GM23338 (cell line): ENCODE data around the gene RABEPK. TPM values are rescaled to one million over a fixed set of nuclear protein-coding genes. Genes with fewer than 3 reads are reported as not detected.

ENCODE experiments used
- ATAC-seq: fragments of 200-7000 bp; cut with Tn5 transposase; 3 replicates; pipeline ENCODE4 v1.9.1; 2020
- DNase-seq: peaks from one replicate; pipeline ENCODE4 v3.0.0-alpha.2; 2015; ENCODE audit warnings: low spot score
- H2AFZ ChIP-seq: fragments of 200-600 bp; sonication (generic); 2 replicates; pipeline ENCODE4 v1.8.0; 2016; ENCODE audit warnings: antibody characterized with exemption, mild to moderate bottlenecking, moderate library complexity
- H3F3A ChIP-seq: fragments of 200-600 bp; sonication (generic); replicated peaks from 2 replicates; pipeline ENCODE4 v1.8.0; 2017; ENCODE audit warnings: antibody characterized with exemption, mixed run types, low read depth
- H3K27ac ChIP-seq: fragments of 200-600 bp; sonication (generic); 2 replicates; pipeline ENCODE4 v1.6.1; 2016; ENCODE audit warnings: low read depth
- H3K27me3 ChIP-seq: fragments of 200-600 bp; sonication (generic); 2 replicates; pipeline ENCODE4 v1.8.0; 2016; ENCODE audit warnings: mild to moderate bottlenecking, mixed run types, moderate library complexity; ENCODE audit not compliant: insufficient read depth
- H3K36me3 ChIP-seq: fragments of 200-600 bp; sonication (generic); 2 replicates; pipeline ENCODE4 v1.8.0; 2016; ENCODE audit warnings: mild to moderate bottlenecking; ENCODE audit not compliant: insufficient read depth
- H3K4me1 ChIP-seq: fragments of 200-600 bp; sonication (generic); 2 replicates; pipeline ENCODE4 v1.8.0; 2016; ENCODE audit warnings: mild to moderate bottlenecking, moderate library complexity; ENCODE audit not compliant: insufficient read depth
- H3K4me2 ChIP-seq: fragments of 200-600 bp; sonication (generic); 2 replicates; pipeline ENCODE4 v1.7.1; 2017; ENCODE audit warnings: mixed run types
- H3K4me3 ChIP-seq: fragments of 200-600 bp; sonication (generic); 2 replicates; pipeline ENCODE4 v1.6.1; 2016; ENCODE audit warnings: mixed run types
- H3K79me2 ChIP-seq: fragments of 200-600 bp; sonication (generic); replicated peaks from 2 replicates; pipeline ENCODE4 v1.8.0; 2017; ENCODE audit warnings: mild to moderate bottlenecking; ENCODE audit not compliant: insufficient read depth
- H3K9me2 ChIP-seq: fragments of 200-600 bp; sonication (generic); 2 replicates; pipeline ENCODE4 v1.8.0; 2017; ENCODE audit not compliant: insufficient read depth
- H4K20me1 ChIP-seq: fragments of 200-600 bp; sonication (generic); replicated peaks from 2 replicates; pipeline ENCODE4 v1.8.0; 2017; ENCODE audit warnings: mild to moderate bottlenecking; ENCODE audit not compliant: insufficient read depth
- H3K27ac Mint-ChIP-seq: 2 replicates; pipeline ENCODE4 v1.8.0; 2020; ENCODE audit warnings: inconsistent platforms, mild to moderate bottlenecking, moderate library complexity, mixed read lengths
- H3K27me3 Mint-ChIP-seq: 3 replicates; pipeline ENCODE4 v1.8.0; 2022; ENCODE audit warnings: low read depth, mild to moderate bottlenecking, moderate library complexity, mixed read lengths, inconsistent platforms; ENCODE audit not compliant: insufficient read depth, poor library complexity
- H3K36me3 Mint-ChIP-seq: 3 replicates; pipeline ENCODE4 v1.8.0; 2021; ENCODE audit warnings: low read depth, mild to moderate bottlenecking, inconsistent platforms, moderate library complexity, mixed read lengths
- H3K4me1 Mint-ChIP-seq: 3 replicates; pipeline ENCODE4 v1.8.0; 2020; ENCODE audit warnings: mild to moderate bottlenecking, inconsistent platforms, mixed read lengths
- H3K4me3 Mint-ChIP-seq: 3 replicates; pipeline ENCODE4 v1.8.0; 2021; ENCODE audit warnings: moderate library complexity, mild to moderate bottlenecking, inconsistent platforms, mixed read lengths
- H3K9me3 Mint-ChIP-seq: 3 replicates; pipeline ENCODE4 v1.8.0; 2020; ENCODE audit warnings: moderate library complexity, mild to moderate bottlenecking, inconsistent platforms, mixed read lengths
- EZH2 ChIP-seq: fragments of 200-600 bp; sonication (generic); IDR thresholded peaks from one replicate; pipeline ENCODE4 v1.8.0; 2017; ENCODE audit warnings: antibody characterized with exemption, mild to moderate bottlenecking, low read depth; ENCODE audit not compliant: unreplicated experiment
- JUNB ChIP-seq: IDR thresholded peaks from one replicate; pipeline ENCODE4 v1.6.1; 2016; ENCODE audit warnings: antibody characterized with exemption; ENCODE audit not compliant: unreplicated experiment
- POLR2AphosphoS5 ChIP-seq: IDR thresholded peaks from 2 replicates; pipeline ENCODE4 v1.6.1; 2016; ENCODE audit warnings: antibody characterized with exemption, low read depth
- STAT1 ChIP-seq: IDR thresholded peaks from one replicate; pipeline ENCODE4 v1.6.1; 2016; ENCODE audit warnings: antibody characterized with exemption; ENCODE audit not compliant: unreplicated experiment
- ZNF114 ChIP-seq: fragments of 250-450 bp; sonication (Bioruptor Pico); IDR thresholded peaks from 2 replicates; pipeline ENCODE4 v1.5.0; 2020; ENCODE audit warnings: mild to moderate bottlenecking, moderate library complexity
- ZNF462 ChIP-seq: fragments of 250-450 bp; sonication (Bioruptor Pico); IDR thresholded peaks from 2 replicates; pipeline ENCODE4 v1.5.0; 2020; ENCODE audit warnings: mild to moderate bottlenecking, moderate library complexity
- polyA plus RNA-seq: library from polyadenylated mRNA; unstranded; fragments of >200 nt; fragmentation: Nextera tagmentation; extraction: Ambion mirVana; gene quantifications from 2 replicates; pipeline ENCODE4 v1.2.1, GENCODE V29; 2016
- total RNA-seq: library from RNA; depleted of rRNA; stranded (reverse); fragments of >200 nt; shearing (Covaris generic); gene quantifications from 2 replicates; pipeline ENCODE4 v1.2.3, GENCODE V29; 2014
- TF ChIP-seq, protein P1 (sequence below), 2 experiments: fragments of 200-600 bp in 1 of 2; sonication (generic) in 1 of 2; conservative IDR thresholded peaks; 2 replicates each; pipeline versions ENCODE4 v1.5.1 to v1.6.1; 2016 to 2017; ENCODE audit warnings: antibody characterized with exemption in 2 of 2, low read depth in 2 of 2, mild to moderate bottlenecking in 2 of 2, moderate library complexity in 1 of 2
- TF ChIP-seq, protein P2 (sequence below): IDR thresholded peaks from one replicate; pipeline ENCODE4 v1.6.1; 2018; ENCODE audit warnings: antibody characterized with exemption; ENCODE audit not compliant: unreplicated experiment

The RABEPK gene
- total and polyA plus RNA-seq, 2 experiments from 2014 or later: 25.8 to 32.7 TPM

DNA sequence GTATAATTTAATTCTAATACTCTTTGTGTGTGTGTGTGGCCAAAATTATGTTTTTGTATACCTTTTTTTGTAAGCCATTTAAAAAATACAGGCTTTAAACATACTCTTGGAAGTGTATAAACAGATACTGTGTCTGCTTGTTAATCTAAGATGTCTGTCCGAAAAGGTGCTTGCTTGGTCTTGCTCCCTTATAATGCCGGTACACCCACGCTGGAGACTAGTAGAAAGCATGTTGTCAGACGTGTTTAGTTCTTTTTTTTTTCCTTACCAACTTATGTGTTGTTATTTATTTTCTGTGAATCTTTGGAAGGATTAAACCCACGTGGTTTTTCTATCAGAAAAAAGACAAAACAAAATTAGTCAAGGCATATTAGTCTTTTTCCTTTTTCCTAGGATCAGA is 70.7 kb downstream of the RABEPK start:
- Mint-ChIP-seq H3K36me3 (no peaks in the 10 kb centered on the region; the same call in 2 of the 3 replicates), H3K27ac (peak overlapping the region; percentile 67; the same call in 1 of the 2 replicates), H3K4me3 (no peak overlapping the region), H3K27me3 (peaks cover 5% of the 10 kb centered on the region), H3K4me1 (peaks cover 20% of the 10 kb centered on the region), H3K9me3 (no peaks in the 10 kb centered on the region; the same call in 2 of the 3 replicates)
- Histone ChIP-seq H2AFZ (no peak overlapping the region), H3K27me3 (no peaks in the 10 kb centered on the region), H3K9me2 (no peaks in the 10 kb centered on the region), H3K4me1 (peaks cover 18% of the 10 kb centered on the region), H3K4me2 (no peak overlapping the region), H3K27ac (no peak overlapping the region; the same call in 1 of the 2 replicates), H3F3A (no peaks in the 10 kb centered on the region), H4K20me1 (no peaks in the 10 kb centered on the region; the same call in 1 of the 2 replicates), H3K36me3 (no peaks in the 10 kb centered on the region), H3K79me2 (peaks cover 88% of the 10 kb centered on the region), H3K4me3 (no peak overlapping the region)
- DNase-seq (no peak), ATAC-seq (no peak)
- TF ChIP-seq ZNF462 (CRISPR knock-in tag): no peak
- TF ChIP-seq, protein P1, sequence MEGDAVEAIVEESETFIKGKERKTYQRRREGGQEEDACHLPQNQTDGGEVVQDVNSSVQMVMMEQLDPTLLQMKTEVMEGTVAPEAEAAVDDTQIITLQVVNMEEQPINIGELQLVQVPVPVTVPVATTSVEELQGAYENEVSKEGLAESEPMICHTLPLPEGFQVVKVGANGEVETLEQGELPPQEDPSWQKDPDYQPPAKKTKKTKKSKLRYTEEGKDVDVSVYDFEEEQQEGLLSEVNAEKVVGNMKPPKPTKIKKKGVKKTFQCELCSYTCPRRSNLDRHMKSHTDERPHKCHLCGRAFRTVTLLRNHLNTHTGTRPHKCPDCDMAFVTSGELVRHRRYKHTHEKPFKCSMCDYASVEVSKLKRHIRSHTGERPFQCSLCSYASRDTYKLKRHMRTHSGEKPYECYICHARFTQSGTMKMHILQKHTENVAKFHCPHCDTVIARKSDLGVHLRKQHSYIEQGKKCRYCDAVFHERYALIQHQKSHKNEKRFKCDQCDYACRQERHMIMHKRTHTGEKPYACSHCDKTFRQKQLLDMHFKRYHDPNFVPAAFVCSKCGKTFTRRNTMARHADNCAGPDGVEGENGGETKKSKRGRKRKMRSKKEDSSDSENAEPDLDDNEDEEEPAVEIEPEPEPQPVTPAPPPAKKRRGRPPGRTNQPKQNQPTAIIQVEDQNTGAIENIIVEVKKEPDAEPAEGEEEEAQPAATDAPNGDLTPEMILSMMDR (conservative IDR thresholded peaks at IDR 0.05; ENCODE audit: low read depth in 2 of 2): no peak
- no peak for TF ChIP-seq ZNF114 (CRISPR knock-in tag)
- TF ChIP-seq POLR2AphosphoS5: no peak
- TF ChIP-seq EZH2: no peak
- TF ChIP-seq STAT1: no peak
- no peak for TF ChIP-seq JUNB
- TF ChIP-seq, protein P2, sequence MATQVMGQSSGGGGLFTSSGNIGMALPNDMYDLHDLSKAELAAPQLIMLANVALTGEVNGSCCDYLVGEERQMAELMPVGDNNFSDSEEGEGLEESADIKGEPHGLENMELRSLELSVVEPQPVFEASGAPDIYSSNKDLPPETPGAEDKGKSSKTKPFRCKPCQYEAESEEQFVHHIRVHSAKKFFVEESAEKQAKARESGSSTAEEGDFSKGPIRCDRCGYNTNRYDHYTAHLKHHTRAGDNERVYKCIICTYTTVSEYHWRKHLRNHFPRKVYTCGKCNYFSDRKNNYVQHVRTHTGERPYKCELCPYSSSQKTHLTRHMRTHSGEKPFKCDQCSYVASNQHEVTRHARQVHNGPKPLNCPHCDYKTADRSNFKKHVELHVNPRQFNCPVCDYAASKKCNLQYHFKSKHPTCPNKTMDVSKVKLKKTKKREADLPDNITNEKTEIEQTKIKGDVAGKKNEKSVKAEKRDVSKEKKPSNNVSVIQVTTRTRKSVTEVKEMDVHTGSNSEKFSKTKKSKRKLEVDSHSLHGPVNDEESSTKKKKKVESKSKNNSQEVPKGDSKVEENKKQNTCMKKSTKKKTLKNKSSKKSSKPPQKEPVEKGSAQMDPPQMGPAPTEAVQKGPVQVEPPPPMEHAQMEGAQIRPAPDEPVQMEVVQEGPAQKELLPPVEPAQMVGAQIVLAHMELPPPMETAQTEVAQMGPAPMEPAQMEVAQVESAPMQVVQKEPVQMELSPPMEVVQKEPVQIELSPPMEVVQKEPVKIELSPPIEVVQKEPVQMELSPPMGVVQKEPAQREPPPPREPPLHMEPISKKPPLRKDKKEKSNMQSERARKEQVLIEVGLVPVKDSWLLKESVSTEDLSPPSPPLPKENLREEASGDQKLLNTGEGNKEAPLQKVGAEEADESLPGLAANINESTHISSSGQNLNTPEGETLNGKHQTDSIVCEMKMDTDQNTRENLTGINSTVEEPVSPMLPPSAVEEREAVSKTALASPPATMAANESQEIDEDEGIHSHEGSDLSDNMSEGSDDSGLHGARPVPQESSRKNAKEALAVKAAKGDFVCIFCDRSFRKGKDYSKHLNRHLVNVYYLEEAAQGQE: no peak
